HG02623 (cell line): ENCODE results near the gene TMEM178A.

Experiments used
- ATAC-seq: cut with Tn5 transposase; IDR thresholded peaks from one replicate; pipeline ENCODE4 v1.9.1; 2021; ENCODE audit warnings: moderate library complexity; ENCODE audit not compliant: unreplicated experiment

The TMEM178A gene

GRCh38 chr2:39673018-39673417 lies 7.3 kb downstream of the TMEM178A start:
- no peak for ATAC-seq

GRCh38 chr2:39676342-39676741 lies 10.6 kb downstream of the TMEM178A start:
- ATAC-seq, result no peak

- ATAC-seq, result no peak
Measured at GRCh38 chr2:39678170-39678569, 12.5 kb downstream of the TMEM178A start.

GRCh38 chr2:39679805-39680204 lies 14.1 kb downstream of the TMEM178A start:
- ATAC-seq, result no peak

GRCh38 chr2:39682066-39682692 lies 16.5 kb downstream of the TMEM178A start:
- no peak for ATAC-seq

GRCh38 chr2:39683022-39683699 lies 17.4 kb downstream of the TMEM178A start:
- ATAC-seq, result no peak

- no peak for ATAC-seq
Measured at GRCh38 chr2:39684464-39684863, 18.7 kb downstream of the TMEM178A start.

- no peak for ATAC-seq
Measured at GRCh38 chr2:39685126-39685525, 19.4 kb downstream of the TMEM178A start.

GRCh38 chr2:39686456-39686855 lies 20.7 kb downstream of the TMEM178A start:
- no peak for ATAC-seq

- ATAC-seq, result no peak
Measured at GRCh38 chr2:39688181-39688580, 22.5 kb downstream of the TMEM178A start.

GRCh38 chr2:39689272-39689841 lies 23.6 kb downstream of the TMEM178A start:
- ATAC-seq, result no peak

GRCh38 chr2:39689876-39690275 lies 24.2 kb downstream of the TMEM178A start:
- no peak for ATAC-seq

- no peak for ATAC-seq
Measured at GRCh38 chr2:39693245-39693644, 27.5 kb downstream of the TMEM178A start.

GRCh38 chr2:39696101-39696553 lies 30.4 kb downstream of the TMEM178A start:
- no peak for ATAC-seq

- ATAC-seq, result no peak
Measured at GRCh38 chr2:39696838-39697237, 31.1 kb downstream of the TMEM178A start.

- no peak for ATAC-seq
Measured at GRCh38 chr2:39697454-39697853, 31.7 kb downstream of the TMEM178A start.

GRCh38 chr2:39701137-39701536 lies 35.4 kb downstream of the TMEM178A start:
- ATAC-seq, result no peak

GRCh38 chr2:39703181-39703872 lies 37.6 kb downstream of the TMEM178A start:
- ATAC-seq, result no peak

GRCh38 chr2:39704540-39704939 lies 38.8 kb downstream of the TMEM178A start:
- ATAC-seq, result no peak

- ATAC-seq, result no peak
Measured at GRCh38 chr2:39705638-39706037, 39.9 kb downstream of the TMEM178A start.

GRCh38 chr2:39706312-39706711 lies 40.6 kb downstream of the TMEM178A start:
- ATAC-seq, result no peak

GRCh38 chr2:39706945-39707344 lies 41.2 kb downstream of the TMEM178A start:
- no peak for ATAC-seq
